HG03045 (cell line): Measurements from ENCODE around the gene DRC3.
"Not testable (repeated sequence)": the region's sequence is repeated elsewhere in the genome, so short reads cannot be mapped to it uniquely, and the experiment has no call there.

ENCODE experiments used
- ATAC-seq: cut with Tn5 transposase; IDR thresholded peaks from one replicate; pipeline ENCODE4 v1.9.1; 2021; ENCODE audit warnings: mild to moderate bottlenecking, moderate library complexity; ENCODE audit not compliant: unreplicated experiment

DRC3 gene, protein sequence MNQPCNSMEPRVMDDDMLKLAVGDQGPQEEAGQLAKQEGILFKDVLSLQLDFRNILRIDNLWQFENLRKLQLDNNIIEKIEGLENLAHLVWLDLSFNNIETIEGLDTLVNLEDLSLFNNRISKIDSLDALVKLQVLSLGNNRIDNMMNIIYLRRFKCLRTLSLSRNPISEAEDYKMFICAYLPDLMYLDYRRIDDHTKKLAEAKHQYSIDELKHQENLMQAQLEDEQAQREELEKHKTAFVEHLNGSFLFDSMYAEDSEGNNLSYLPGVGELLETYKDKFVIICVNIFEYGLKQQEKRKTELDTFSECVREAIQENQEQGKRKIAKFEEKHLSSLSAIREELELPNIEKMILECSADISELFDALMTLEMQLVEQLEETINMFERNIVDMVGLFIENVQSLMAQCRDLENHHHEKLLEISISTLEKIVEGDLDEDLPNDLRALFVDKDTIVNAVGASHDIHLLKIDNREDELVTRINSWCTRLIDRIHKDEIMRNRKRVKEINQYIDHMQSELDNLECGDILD

GRCh38 chr17:17972126-17972951, at the start of gene DRC3, which contains the start of gene TOM1L2:
TSS of gene DRC3 (plus strand) at chr17:17972862. CDS start at chr17:17977599, 4,737 bp downstream.
TSS of gene TOM1L2 (minus strand) at chr17:17972400. CDS start at chr17:17972313, 87 bp downstream.
- ATAC-seq, result peak; percentile 88

GRCh38 chr17:17924131-17924856, 48.4 kb upstream of the DRC3 start:
- ATAC-seq, result no peak

DNA sequence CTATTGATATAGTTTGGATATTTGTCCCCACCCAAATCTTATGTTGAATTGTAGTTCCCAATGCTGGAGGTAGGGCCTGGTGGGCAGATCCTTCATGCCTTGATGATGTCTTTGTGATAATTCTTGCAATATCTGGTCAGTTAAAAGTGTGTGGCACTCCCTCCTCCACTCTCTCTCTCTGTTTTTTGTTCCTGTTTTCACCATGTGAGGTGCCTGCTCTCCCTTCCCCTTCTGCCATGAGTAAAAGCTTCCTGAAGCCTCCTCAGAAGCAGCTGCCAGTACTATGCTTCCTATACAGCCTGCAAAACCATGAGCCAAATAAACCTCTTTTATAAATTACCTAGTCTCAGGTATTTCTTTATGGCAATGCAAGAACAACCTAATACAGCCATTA, 47.8 kb upstream of the DRC3 start:
- ATAC-seq, result no peak

- ATAC-seq, result no peak
These were observed 46.6 kb upstream of the DRC3 start for GRCh38 chr17:17926036-17926435.

GRCh38 chr17:17926840-17927449, 45.7 kb upstream of the DRC3 start:
- ATAC-seq, result no peak

DNA sequence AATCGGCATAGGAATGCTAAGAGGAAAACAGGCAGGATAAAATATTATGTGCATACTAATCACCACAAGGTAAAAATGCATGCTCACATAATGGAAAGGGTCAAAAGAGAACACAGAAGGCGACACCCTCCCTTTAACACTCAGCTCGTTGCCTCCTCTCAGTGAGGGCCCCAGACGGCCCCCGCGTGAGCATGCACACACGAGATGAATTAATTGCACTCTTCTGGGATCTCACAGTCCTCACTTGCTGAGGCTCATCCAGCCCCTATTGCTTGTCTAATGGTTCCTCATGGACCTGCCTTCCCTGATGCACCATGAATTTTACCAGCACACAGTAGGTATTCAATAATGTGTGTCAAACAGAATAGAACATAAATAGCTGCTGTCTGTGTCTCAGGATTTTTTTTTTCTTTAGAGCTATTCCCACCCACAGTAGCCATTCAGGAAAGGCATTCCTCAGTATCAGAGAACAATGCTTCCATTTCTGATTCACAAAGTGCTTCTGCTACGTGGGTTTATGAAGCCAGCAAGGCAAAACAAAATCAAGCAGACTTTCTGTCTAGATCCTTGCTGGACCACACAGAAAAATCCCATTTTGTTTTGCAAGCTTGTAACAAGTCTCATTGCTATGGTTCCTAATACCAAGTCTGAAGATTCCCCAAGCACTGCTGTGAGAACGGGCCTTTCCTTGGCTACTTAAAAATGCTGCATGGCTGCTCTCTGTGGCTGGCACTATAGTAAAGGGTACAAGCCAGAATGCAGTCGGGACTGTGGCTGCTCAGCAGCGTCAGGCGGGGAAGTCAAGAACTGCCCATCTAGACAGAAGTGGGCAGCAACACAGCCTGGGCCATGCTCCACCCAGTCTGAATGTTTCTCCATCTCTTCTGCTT, 44.0 kb upstream of the DRC3 start:
- ATAC-seq, result no peak

DNA sequence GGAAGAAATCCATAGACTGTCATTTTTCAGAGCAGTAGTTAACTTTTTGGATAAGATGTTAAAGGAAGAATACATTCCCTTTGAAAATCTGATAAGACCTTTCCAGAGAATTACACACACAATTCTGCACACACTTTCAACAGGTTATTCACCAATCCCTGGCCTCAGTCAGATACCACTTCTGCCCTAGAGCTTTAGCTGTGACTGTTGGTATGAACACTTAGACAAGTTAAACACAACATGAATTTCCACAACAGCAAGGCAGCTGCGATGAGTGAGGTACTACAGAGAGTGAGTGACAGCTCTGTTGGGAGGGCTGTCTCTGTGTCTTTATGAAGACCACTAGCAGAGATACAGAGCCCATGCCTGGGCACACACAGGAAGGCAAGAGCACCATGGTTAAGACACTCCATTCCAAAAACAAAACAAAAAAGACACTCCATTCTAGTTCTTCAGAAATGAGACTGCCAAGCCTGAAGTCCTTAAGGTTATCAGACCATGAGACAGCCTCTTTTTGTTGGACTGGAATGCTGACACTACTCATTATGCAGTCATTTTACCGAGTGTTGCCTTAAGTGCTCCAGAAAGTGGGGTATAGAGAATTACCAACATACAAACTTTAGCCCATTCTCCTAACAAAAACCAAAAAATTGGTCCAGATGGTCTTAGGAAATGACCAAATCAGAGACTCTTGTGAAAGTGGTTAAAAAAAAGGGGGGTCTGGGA, 42.8 kb upstream of the DRC3 start:
- ATAC-seq, result no peak

DNA sequence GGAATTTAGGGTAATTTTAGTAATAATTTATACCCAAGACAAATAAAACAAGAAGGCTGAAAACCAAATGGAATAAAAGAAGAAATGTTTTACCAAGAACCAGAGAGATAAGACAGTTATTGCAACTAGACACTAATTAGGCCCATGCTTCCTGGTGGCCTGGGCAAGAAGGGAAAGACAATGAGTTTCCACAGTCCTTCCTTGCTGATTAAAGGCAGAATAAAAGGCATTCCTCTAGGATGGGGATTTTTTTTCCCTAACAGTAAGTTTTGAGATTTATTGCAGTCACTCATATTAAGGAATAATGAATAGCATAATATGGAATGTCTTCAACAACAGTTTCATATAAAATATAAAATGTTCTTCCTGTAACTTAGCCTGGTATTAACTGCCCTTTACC, 42.0 kb upstream of the DRC3 start:
- ATAC-seq, result no peak

- no peak for ATAC-seq
These were observed 41.5 kb upstream of the DRC3 start for GRCh38 chr17:17931159-17931558.

GRCh38 chr17:17933775-17934174, 38.9 kb upstream of the DRC3 start:
- ATAC-seq, result no peak

DNA sequence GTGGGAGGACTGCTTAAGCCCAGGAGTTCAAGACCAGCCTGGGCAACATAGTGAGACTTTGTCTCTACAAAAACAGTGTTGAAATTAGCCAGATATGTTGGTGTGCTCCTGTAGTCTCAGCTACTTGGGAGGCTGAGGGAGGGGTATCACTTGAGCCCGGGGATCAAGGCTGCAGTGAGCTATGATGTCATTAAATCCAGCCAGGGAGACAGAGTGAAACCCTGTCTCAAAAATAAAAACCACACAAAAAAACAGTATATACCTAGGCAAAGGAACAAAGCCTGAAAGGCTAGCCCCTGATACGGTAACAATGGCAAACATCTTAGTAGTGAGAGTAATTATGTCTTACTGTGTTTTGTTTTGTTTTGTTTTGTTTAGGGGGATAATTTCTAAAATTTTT, 38.4 kb upstream of the DRC3 start:
- no peak for ATAC-seq

DNA sequence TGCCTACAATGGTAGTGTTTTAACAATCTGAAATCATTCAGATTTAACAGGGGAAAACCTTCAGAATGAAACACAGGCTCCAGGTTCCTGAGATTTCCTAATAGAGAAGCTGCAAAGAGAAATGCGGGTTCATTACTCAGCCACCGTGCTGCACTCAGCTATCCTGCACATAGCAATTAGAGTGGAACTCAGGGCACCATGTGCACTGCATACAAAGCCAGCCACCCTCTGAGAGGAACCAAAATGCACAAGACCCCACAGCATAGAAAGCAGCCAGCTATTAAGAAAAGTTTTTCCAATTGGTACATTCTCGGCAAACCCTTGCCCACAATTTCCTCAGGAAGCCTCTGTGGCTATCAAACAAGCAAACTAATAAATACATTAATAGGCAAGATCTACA, 37.9 kb upstream of the DRC3 start:
- ATAC-seq, result no peak

GRCh38 chr17:17935321-17936271, 37.1 kb upstream of the DRC3 start:
- ATAC-seq, result no peak

- no peak for ATAC-seq
These were observed 35.3 kb upstream of the DRC3 start for GRCh38 chr17:17937201-17937853.

GRCh38 chr17:17937958-17938357, 34.7 kb upstream of the DRC3 start:
- no peak for ATAC-seq

- ATAC-seq, result no peak
These were observed 34.1 kb upstream of the DRC3 start for GRCh38 chr17:17938388-17939107.

GRCh38 chr17:17939941-17940340, 32.7 kb upstream of the DRC3 start:
- not testable (repeated sequence) for ATAC-seq
